Gastrocnemius medialis (tissue), 4 donors: Measurements from ENCODE around the gene CNTD1. TPM values are rescaled to one million over a fixed set of nuclear protein-coding genes. Genes with fewer than 3 reads are reported as not detected.

Experiments used
- ATAC-seq, 2 donors: fragments of 150-250 bp; one replicate each; pipeline ENCODE4 v1.9.1; 2016
- DNase-seq, 2 donors: peaks; one replicate each; pipeline ENCODE4 v3.0.0-alpha.2; 2019
- H3K27ac ChIP-seq, 4 donors: fragments of 200-600 bp; sonication (generic); 1 replicate in 1 of 4; 2 replicates in 3 of 4; pipeline ENCODE4 v1.5.1; 2016 to 2018; ENCODE audit warnings: mild to moderate bottlenecking in 2 of 4, moderate library complexity in 1 of 4
- H3K27me3 ChIP-seq, 3 donors: fragments of 200-600 bp; sonication (generic) in 2 of 3; 1 replicate in 1 of 3; 2 replicates in 2 of 3; pipeline versions ENCODE4 v1.5.1 to v1.6.0; 2016 to 2019; ENCODE audit warnings: mild to moderate bottlenecking in 1 of 3, moderate library complexity in 1 of 3
- H3K36me3 ChIP-seq, 2 donors: fragments of 200-600 bp; sonication (generic) in 1 of 2; one replicate each; pipeline ENCODE4 v1.5.1; 2017 to 2018
- H3K4me1 ChIP-seq, 2 donors: fragments of 200-600 bp; sonication (generic) in 1 of 2; one replicate each; pipeline ENCODE4 v1.5.1; 2016 to 2017; ENCODE audit warnings: mild to moderate bottlenecking in 2 of 2
- H3K4me3 ChIP-seq, 4 donors: fragments of 200-600 bp; sonication (generic) in 3 of 4; 1 replicate in 1 of 4; 2 replicates in 3 of 4; pipeline ENCODE4 v1.5.1; 2016 to 2019; ENCODE audit warnings: mild to moderate bottlenecking in 2 of 4
- H3K9me3 ChIP-seq, 3 donors: fragments of 200-600 bp; sonication (generic) in 2 of 3; 1 replicate in 1 of 3; 2 replicates in 2 of 3; pipeline ENCODE4 v1.5.1; 2016 to 2019
- CTCF ChIP-seq, 5 experiments: fragments of 450-650 bp in 3 of 5; fragments of 200-600 bp in 2 of 5; sonication (generic) in 2 of 5; IDR thresholded peaks in 4 of 5; conservative IDR thresholded peaks in 1 of 5; 1 replicate in 4 of 5; 2 replicates in 1 of 5; pipeline ENCODE4 v1.5.1; 2016 to 2019; ENCODE audit warnings: antibody characterized with exemption in 5 of 5, mild to moderate bottlenecking in 3 of 5, moderate library complexity in 3 of 5
- POLR2A ChIP-seq, 2 donors: fragments of 450-650 bp; IDR thresholded peaks; one replicate each; pipeline ENCODE4 v1.6.1; 2017; ENCODE audit warnings: antibody characterized with exemption in 2 of 2, mild to moderate bottlenecking in 2 of 2, moderate library complexity in 2 of 2
- in situ Hi-C, 4 donors: fragments of 200-750 bp; cut with MboI; loops; one replicate each; pipeline versions ENCODE4 v1.15.0 to v1.8.0; 2017; ENCODE audit warnings: low sequenced_read_pairs in 4 of 4
- intact Hi-C: fragments of 100-400 bp; cut with DNase I; formaldehyde crosslinking; loops from one replicate; pipeline ENCODE4 v1.15.1; 2023; ENCODE audit warnings: low total_unique reads
- total RNA-seq, 4 donors: library from RNA; depleted of rRNA; stranded (reverse); fragments of >200 nt; gene quantifications; one replicate each; pipeline versions ENCODE4 v1.1.0 to v1.2.3, GENCODE V29; 2016

Gene CNTD1
- total RNA-seq, 4 donors from 2014 or later = not detected

GRCh38 chr17:42845556-42845917 lies 46.9 kb downstream of the CNTD1 start:
- TF ChIP-seq CTCF (IDR thresholded peaks at IDR 0.05 in 4 of 5, conservative IDR thresholded peaks at IDR 0.05 in 1 of 5) (no peak), POLR2A (IDR thresholded peaks at IDR 0.05) (no peak)
- H3K27me3 ChIP-seq = no peaks in the 10 kb centered on the region
- H3K4me1 ChIP-seq = peaks cover 0 to 3% of the 10 kb centered on the region in 2 donors
- no peak for DNase-seq
- no peak overlapping the region for H3K27ac ChIP-seq
- in situ Hi-C loops = loop anchor here in 1 of 4 donors (10.0 kb wide), 1 partner anchor 79 kb away; no protein-coding TSS in a partner anchor
- H3K9me3 ChIP-seq = no peaks in the 10 kb centered on the region
- no peak for ATAC-seq
- no peak overlapping the region for H3K4me3 ChIP-seq
- peaks cover 0 to 48% of the 10 kb centered on the region in 2 donors for H3K36me3 ChIP-seq
- intact Hi-C loops = no loop called here

- ATAC-seq (no peak), DNase-seq (no peak)
- Histone ChIP-seq H3K27ac (no peak overlapping the region), H3K27me3 (no peaks in the 10 kb centered on the region), H3K9me3 (no peaks in the 10 kb centered on the region), H3K4me1 (peaks cover 0 to 6% of the 10 kb centered on the region in 2 donors), H3K36me3 (peaks cover 0 to 43% of the 10 kb centered on the region in 2 donors), H3K4me3 (no peak overlapping the region)
- intact Hi-C loops (no loop called here), in situ Hi-C loops (loop anchor here in 1 of 4 donors (10.0 kb wide), 1 partner anchor 79 kb away; no protein-coding TSS in a partner anchor)
- TF ChIP-seq CTCF (IDR thresholded peaks at IDR 0.05 in 4 of 5, conservative IDR thresholded peaks at IDR 0.05 in 1 of 5) (no peak), POLR2A (IDR thresholded peaks at IDR 0.05) (no peak)
Observed at GRCh38 chr17:42845918-42846593, 47.4 kb downstream of the CNTD1 start.

- Histone ChIP-seq H3K4me3 (no peak overlapping the region), H3K36me3 (peaks cover 0 to 36% of the 10 kb centered on the region in 2 donors), H3K27ac (no peak overlapping the region), H3K27me3 (no peaks in the 10 kb centered on the region), H3K9me3 (no peaks in the 10 kb centered on the region), H3K4me1 (peaks cover 0 to 6% of the 10 kb centered on the region in 2 donors)
- in situ Hi-C loops (loop anchor here in 1 of 4 donors (10.0 kb wide), 1 partner anchor 78 kb away; no protein-coding TSS in a partner anchor), intact Hi-C loops (no loop called here)
- DNase-seq (no peak), ATAC-seq (peak; percentile 41 to 44)
- TF ChIP-seq POLR2A (IDR thresholded peaks at IDR 0.05) = no peak
- no peak for TF ChIP-seq CTCF (IDR thresholded peaks at IDR 0.05 in 4 of 5, conservative IDR thresholded peaks at IDR 0.05 in 1 of 5)
Observed at GRCh38 chr17:42846594-42847280, 48.1 kb downstream of the CNTD1 start.

GRCh38 chr17:42848093-42848492 lies 49.4 kb downstream of the CNTD1 start:
- Histone ChIP-seq H3K27ac (no peak overlapping the region), H3K36me3 (peaks cover 0 to 22% of the 10 kb centered on the region in 2 donors), H3K4me3 (no peak overlapping the region), H3K27me3 (peaks cover 0 to 7% (median 0%) of the 10 kb centered on the region in 3 donors), H3K9me3 (no peaks in the 10 kb centered on the region), H3K4me1 (peaks cover 0 to 6% of the 10 kb centered on the region in 2 donors)
- in situ Hi-C loops (loop anchor here in 1 of 4 donors (10.0 kb wide), 1 partner anchor 77 kb away; no protein-coding TSS in a partner anchor), intact Hi-C loops (no loop called here)
- no peak for TF ChIP-seq CTCF (IDR thresholded peaks at IDR 0.05 in 4 of 5, conservative IDR thresholded peaks at IDR 0.05 in 1 of 5)
- TF ChIP-seq POLR2A (IDR thresholded peaks at IDR 0.05) = no peak
- ATAC-seq = no peak
- no peak for DNase-seq
